Hepatic stellate cell (primary cell): ENCODE data around the gene SLC17A3.

Experiments used
- DNase-seq: peaks from one replicate; pipeline ENCODE4 v3.0.0; 2011; ENCODE audit warnings: low spot score

The SLC17A3 gene

GRCh38 chr6:25889877-25890853 lies 16.1 kb upstream of the SLC17A3 start:
- DNase-seq, result peak; percentile 10

GRCh38 chr6:25888626-25889025 lies 14.6 kb upstream of the SLC17A3 start:
- no peak for DNase-seq

GRCh38 chr6:25886066-25886465 lies 12.0 kb upstream of the SLC17A3 start:
- no peak for DNase-seq

GRCh38 chr6:25883991-25884390 lies 9.9 kb upstream of the SLC17A3 start:
- no peak for DNase-seq

GRCh38 chr6:25883536-25883935 lies 9.5 kb upstream of the SLC17A3 start:
- no peak for DNase-seq

GRCh38 chr6:25882051-25882496 lies 8.0 kb upstream of the SLC17A3 start:
- no peak for DNase-seq

GRCh38 chr6:25880601-25881000 lies 6.6 kb upstream of the SLC17A3 start:
- no peak for DNase-seq

- DNase-seq, result no peak
Observed at GRCh38 chr6:25878721-25879322, 4.8 kb upstream of the SLC17A3 start.

GRCh38 chr6:25875926-25876602 lies 2.0 kb upstream of the SLC17A3 start:
- DNase-seq, result no peak

- no peak for DNase-seq
Observed at GRCh38 chr6:25875563-25875905, 1.5 kb upstream of the SLC17A3 start.

GRCh38 chr6:25874822-25875562 lies 949 bp upstream of the SLC17A3 start:
- no peak for DNase-seq

- DNase-seq, result no peak
Observed at GRCh38 chr6:25872814-25873213, 1.2 kb downstream of the SLC17A3 start.

- no peak for DNase-seq
Observed at GRCh38 chr6:25869840-25870239, 4.2 kb downstream of the SLC17A3 start.

- DNase-seq, result no peak
Observed at GRCh38 chr6:25868436-25869183, 5.4 kb downstream of the SLC17A3 start.

GRCh38 chr6:25866011-25866410 lies 8.0 kb downstream of the SLC17A3 start:
- no peak for DNase-seq

GRCh38 chr6:25863360-25863759 lies 10.7 kb downstream of the SLC17A3 start:
- DNase-seq, result no peak

- no peak for DNase-seq
Observed at GRCh38 chr6:25862199-25862598, 11.8 kb downstream of the SLC17A3 start.

GRCh38 chr6:25852756-25853155 lies 21.3 kb downstream of the SLC17A3 start:
- DNase-seq, result no peak

GRCh38 chr6:25851961-25852360 lies 22.1 kb downstream of the SLC17A3 start:
- DNase-seq, result no peak

- no peak for DNase-seq
Observed at GRCh38 chr6:25844518-25844917, 29.5 kb downstream of the SLC17A3 start.

GRCh38 chr6:25842526-25842925 lies 31.5 kb downstream of the SLC17A3 start:
- DNase-seq, result no peak
